Keratinocyte (primary cell): ENCODE data around the gene ECE2. TPM values are rescaled to one million over a fixed set of nuclear protein-coding genes. Genes with fewer than 3 reads are reported as not detected.

Experiments used
- DNase-seq: peaks from one replicate; pipeline ENCODE4 v3.0.0-alpha.2; 2011; ENCODE audit warnings: low read depth, missing footprints, low spot score
- FAIRE-seq: peaks from 2 replicates; lab custom pipeline; 2011; peaks lifted over from hg19 to GRCh38; lab: Jason Lieb, UNC
- H2AFZ ChIP-seq: 2 replicates; pipeline ENCODE4 v1.6.0; 2012; ENCODE audit warnings: low read length, control low read depth, inconsistent platforms; ENCODE audit not compliant: control insufficient read depth
- H3K27ac ChIP-seq: 2 replicates; pipeline ENCODE4 v1.5.1; 2011; ENCODE audit warnings: low read length; ENCODE audit not compliant: control insufficient read depth, insufficient read depth
- H3K27me3 ChIP-seq: 3 replicates; pipeline ENCODE4 v1.6.0; 2011; ENCODE audit warnings: low read length; ENCODE audit not compliant: control insufficient read depth, insufficient read depth; ENCODE audit errors: extremely low read depth
- H3K36me3 ChIP-seq, 2 experiments: 2 replicates in 1 of 2; 3 replicates in 1 of 2; pipeline ENCODE4 v1.5.1; 2011; ENCODE audit warnings: low read length in 2 of 2, mild to moderate bottlenecking in 1 of 2; ENCODE audit not compliant: control insufficient read depth in 2 of 2, insufficient read depth in 2 of 2; ENCODE audit errors: extremely low read depth in 1 of 2
- H3K4me1 ChIP-seq: 3 replicates; pipeline ENCODE4 v1.5.1; 2011; ENCODE audit warnings: low read length; ENCODE audit not compliant: control insufficient read depth, insufficient read depth; ENCODE audit errors: extremely low read depth
- H3K4me2 ChIP-seq: 3 replicates; pipeline ENCODE4 v1.6.0; 2011; ENCODE audit warnings: low read depth, low read length; ENCODE audit not compliant: control insufficient read depth, insufficient read depth; ENCODE audit errors: extremely low read depth
- H3K4me3 ChIP-seq, 3 experiments: fragments of 200-600 bp in 1 of 3; sonication (generic) in 1 of 3; 2 replicates in 2 of 3; 3 replicates in 1 of 3; pipeline ENCODE4 v1.5.1; 2011 to 2016; ENCODE audit warnings: low read length in 3 of 3, mild to moderate bottlenecking in 3 of 3, control low read depth in 2 of 3, inconsistent platforms in 1 of 3, low read depth in 1 of 3, mixed read lengths in 1 of 3, mixed run types in 1 of 3, moderate library complexity in 1 of 3; ENCODE audit not compliant: control insufficient read depth in 2 of 3, insufficient read depth in 2 of 3; ENCODE audit errors: extremely low read depth in 1 of 3
- H3K79me2 ChIP-seq: 2 replicates; pipeline ENCODE4 v1.6.0; 2012; ENCODE audit warnings: low read length; ENCODE audit not compliant: control insufficient read depth, insufficient read depth
- H3K9ac ChIP-seq: 3 replicates; pipeline ENCODE4 v1.6.0; 2011; ENCODE audit warnings: low read length; ENCODE audit not compliant: control insufficient read depth, insufficient read depth; ENCODE audit errors: extremely low read depth
- H3K9me1 ChIP-seq: 3 replicates; pipeline ENCODE4 v1.6.0; 2011; ENCODE audit warnings: low read length; ENCODE audit not compliant: control insufficient read depth, insufficient read depth; ENCODE audit errors: extremely low read depth
- H3K9me3 ChIP-seq: 2 replicates; pipeline ENCODE4 v1.5.1; 2012; ENCODE audit warnings: low read depth, low read length; ENCODE audit not compliant: control insufficient read depth
- H4K20me1 ChIP-seq: 3 replicates; pipeline ENCODE4 v1.6.0; 2011; ENCODE audit warnings: low read length; ENCODE audit not compliant: control insufficient read depth, insufficient read depth; ENCODE audit errors: extremely low read depth
- CTCF ChIP-seq, 3 experiments: IDR thresholded peaks in 1 of 3; conservative IDR thresholded peaks in 1 of 3; optimal IDR thresholded peaks in 1 of 3; 2 replicates in 2 of 3; 3 replicates in 1 of 3; pipeline versions ENCODE3 to v1.5.1; 2011; ENCODE audit warnings: low read length in 3 of 3, mild to moderate bottlenecking in 3 of 3, moderate library complexity in 2 of 3, control low read depth in 1 of 3, inconsistent platforms in 1 of 3; ENCODE audit not compliant: insufficient read depth in 2 of 3; ENCODE audit errors: extremely low read depth in 1 of 3
- EZH2 ChIP-seq: IDR thresholded peaks from one replicate; pipeline ENCODE4 v1.6.1; 2012; ENCODE audit warnings: inconsistent platforms, mild to moderate bottlenecking, low read length, moderate library complexity
- dilution Hi-C: fragments of 300-500 bp; cut with MboI; formaldehyde crosslinking; loops from one replicate; pipeline ENCODE4 v1.7.0; 2020; ENCODE audit warnings: low sequenced_read_pairs; ENCODE audit not compliant: extremely low pct_ligation_motif_present
- polyA plus RNA-seq, 5 experiments: library from polyadenylated mRNA; depleted of rRNA in 3 of 5; stranded (reverse) in 3 of 5; stranded (forward) in 1 of 5; unstranded in 1 of 5; fragments of >200 nt; gene quantifications; 1 replicate in 1 of 5; 2 replicates in 3 of 5; 3 replicates in 1 of 5; pipeline versions ENCODE4 v1.2.1 to v1.2.3, GENCODE V29; 2011 to 2012; ENCODE audit warnings: missing spikeins in 2 of 5, low read depth in 1 of 5, low replicate concordance in 1 of 5

ECE2 gene
- polyA plus RNA-seq, 1 donor (not counting 4 experiments of a cell fraction or from before 2014, with no cell fraction given): not detected

GRCh38 chr3:184325269-184325668, 49.4 kb downstream of the ECE2 start:
- no peak for TF ChIP-seq CTCF (optimal IDR thresholded peaks at IDR 0.05 in 1 of 3, IDR thresholded peaks at IDR 0.05 in 1 of 3, conservative IDR thresholded peaks at IDR 0.05 in 1 of 3; ENCODE audit: extremely low read depth in 1 of 3, insufficient read depth in 2 of 3, low read length in 3 of 3)
- no peak for TF ChIP-seq EZH2
- dilution Hi-C loops: no loop called here
- H3K27ac ChIP-seq: no peak overlapping the region
- H3K79me2 ChIP-seq: peaks cover 84% of the 10 kb centered on the region
- H2AFZ ChIP-seq: no peak overlapping the region
- H4K20me1 ChIP-seq: peaks cover 25% of the 10 kb centered on the region
- H3K36me3 ChIP-seq: peaks cover 78 to 88% of the 10 kb centered on the region in 2 experiments
- no peak for FAIRE-seq
- H3K4me3 ChIP-seq: no peak overlapping the region
- H3K4me2 ChIP-seq: no peak overlapping the region
- peaks cover 5% of the 10 kb centered on the region for H3K4me1 ChIP-seq
- no peaks in the 10 kb centered on the region for H3K9me3 ChIP-seq
- no peaks in the 10 kb centered on the region for H3K27me3 ChIP-seq
- DNase-seq: no peak
- no peak overlapping the region for H3K9ac ChIP-seq
- no peaks in the 10 kb centered on the region for H3K9me1 ChIP-seq

- no peak overlapping the region for H3K27ac ChIP-seq
- dilution Hi-C loops: no loop called here
- H3K4me3 ChIP-seq: no peak overlapping the region
- peaks cover under 1% of the 10 kb centered on the region for H3K4me1 ChIP-seq
- no peak for FAIRE-seq
- peaks cover 79 to 83% of the 10 kb centered on the region in 2 experiments for H3K36me3 ChIP-seq
- no peaks in the 10 kb centered on the region for H3K9me3 ChIP-seq
- no peaks in the 10 kb centered on the region for H3K27me3 ChIP-seq
- no peak overlapping the region for H3K9ac ChIP-seq
- TF ChIP-seq CTCF (optimal IDR thresholded peaks at IDR 0.05 in 1 of 3, IDR thresholded peaks at IDR 0.05 in 1 of 3, conservative IDR thresholded peaks at IDR 0.05 in 1 of 3; ENCODE audit: extremely low read depth in 1 of 3, insufficient read depth in 2 of 3, low read length in 3 of 3): no peak
- no peak for TF ChIP-seq EZH2
- no peak overlapping the region for H3K4me2 ChIP-seq
- no peak overlapping the region for H2AFZ ChIP-seq
- DNase-seq: no peak
- H4K20me1 ChIP-seq: peaks cover 20% of the 10 kb centered on the region
- peaks cover 78% of the 10 kb centered on the region for H3K79me2 ChIP-seq
- no peaks in the 10 kb centered on the region for H3K9me1 ChIP-seq
Observed at GRCh38 chr3:184325715-184326369, 50.0 kb downstream of the ECE2 start.
